ENCODE measurements around the gene CAST. TPM values are rescaled to one million over a fixed set of nuclear protein-coding genes. Genes with fewer than 3 reads are reported as not detected.

CAST gene
- total RNA-seq, 4 donors from 2014 or later = 321 to 971 (median 445) TPM

DNA sequence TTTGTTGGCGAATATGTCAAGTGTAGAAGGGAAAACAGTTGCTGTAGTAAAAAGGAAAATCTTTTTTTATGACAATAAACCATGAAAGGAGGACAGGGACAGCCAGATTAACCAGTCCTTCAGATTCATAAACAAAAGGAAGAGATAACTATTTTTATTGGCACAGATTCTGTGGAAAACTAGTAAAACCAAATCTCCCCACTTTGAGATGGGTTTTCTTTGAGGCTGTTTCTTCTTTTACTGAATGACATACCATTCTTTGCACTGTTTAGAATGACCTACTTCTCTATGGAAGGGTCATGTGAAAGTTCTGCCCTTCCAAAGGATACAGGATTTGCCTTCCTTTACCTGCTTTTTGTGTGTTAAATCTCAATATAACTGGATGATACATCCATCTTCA is 13.7 kb downstream of the CAST start:
- Histone ChIP-seq H3K4me1 (peaks cover 3 to 8% of the 10 kb centered on the region in 2 donors), H3K4me3 (no peak overlapping the region), H3K9me3 (no peaks in the 10 kb centered on the region), H3K36me3 (no peaks in the 10 kb centered on the region), H3K27ac (no peak overlapping the region), H3K27me3 (no peaks in the 10 kb centered on the region)
- in situ Hi-C loops (cut with MboI; ENCODE audit: low sequenced_read_pairs in 4 of 4) = no loop called here
- intact Hi-C loops (cut with DNase I; ENCODE audit: low total_unique reads) = no loop called here
- no peak for DNase-seq
- TF ChIP-seq CTCF (IDR thresholded peaks at IDR 0.05 in 4 of 5, conservative IDR thresholded peaks at IDR 0.05 in 1 of 5) (no peak), POLR2A (IDR thresholded peaks at IDR 0.05) (no peak)
- ATAC-seq = no peak

GRCh38 chr5:96677496-96677895 is 15.3 kb downstream of the CAST start:
- no peaks in the 10 kb centered on the region for H3K9me3 ChIP-seq
- no peak overlapping the region for H3K4me3 ChIP-seq
- H3K4me1 ChIP-seq = peaks cover 3 to 9% of the 10 kb centered on the region in 2 donors
- no peak overlapping the region for H3K27ac ChIP-seq
- no peaks in the 10 kb centered on the region for H3K36me3 ChIP-seq
- no peak for TF ChIP-seq POLR2A (IDR thresholded peaks at IDR 0.05)
- no peak for TF ChIP-seq CTCF (IDR thresholded peaks at IDR 0.05 in 4 of 5, conservative IDR thresholded peaks at IDR 0.05 in 1 of 5)
- DNase-seq (no peak), ATAC-seq (no peak)
- in situ Hi-C loops (cut with MboI; ENCODE audit: low sequenced_read_pairs in 4 of 4) (no loop called here), intact Hi-C loops (cut with DNase I; ENCODE audit: low total_unique reads) (no loop called here)
- H3K27me3 ChIP-seq = no peaks in the 10 kb centered on the region

DNA sequence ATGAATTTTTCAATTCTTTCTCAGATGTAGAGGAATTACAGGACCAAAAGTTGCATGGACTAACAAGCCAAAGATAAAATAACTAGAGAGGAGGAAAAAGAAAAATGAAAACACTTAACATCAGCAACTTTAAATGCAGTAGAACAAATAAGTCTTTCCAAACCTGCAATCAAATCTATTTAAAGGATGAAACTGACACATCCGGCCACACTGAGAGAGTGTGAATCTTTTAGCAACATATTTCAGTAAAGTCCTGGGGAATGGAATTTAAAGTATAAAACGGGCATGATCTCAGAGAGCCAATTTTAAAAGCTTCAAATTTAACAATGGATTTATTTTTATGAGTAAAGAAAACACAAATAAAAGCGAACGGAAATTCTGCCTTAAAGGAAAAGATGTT is 17.1 kb downstream of the CAST start:
- in situ Hi-C loops (cut with MboI; ENCODE audit: low sequenced_read_pairs in 4 of 4) (no loop called here), intact Hi-C loops (cut with DNase I; ENCODE audit: low total_unique reads) (no loop called here)
- no peaks in the 10 kb centered on the region for H3K9me3 ChIP-seq
- peaks cover 0 to 9% of the 10 kb centered on the region in 2 donors for H3K4me1 ChIP-seq
- no peak overlapping the region for H3K4me3 ChIP-seq
- DNase-seq (no peak), ATAC-seq (no peak)
- TF ChIP-seq CTCF (IDR thresholded peaks at IDR 0.05 in 4 of 5, conservative IDR thresholded peaks at IDR 0.05 in 1 of 5) (no peak), POLR2A (IDR thresholded peaks at IDR 0.05) (no peak)
- no peaks in the 10 kb centered on the region for H3K27me3 ChIP-seq
- H3K27ac ChIP-seq = no peak overlapping the region
- no peaks in the 10 kb centered on the region for H3K36me3 ChIP-seq

DNA sequence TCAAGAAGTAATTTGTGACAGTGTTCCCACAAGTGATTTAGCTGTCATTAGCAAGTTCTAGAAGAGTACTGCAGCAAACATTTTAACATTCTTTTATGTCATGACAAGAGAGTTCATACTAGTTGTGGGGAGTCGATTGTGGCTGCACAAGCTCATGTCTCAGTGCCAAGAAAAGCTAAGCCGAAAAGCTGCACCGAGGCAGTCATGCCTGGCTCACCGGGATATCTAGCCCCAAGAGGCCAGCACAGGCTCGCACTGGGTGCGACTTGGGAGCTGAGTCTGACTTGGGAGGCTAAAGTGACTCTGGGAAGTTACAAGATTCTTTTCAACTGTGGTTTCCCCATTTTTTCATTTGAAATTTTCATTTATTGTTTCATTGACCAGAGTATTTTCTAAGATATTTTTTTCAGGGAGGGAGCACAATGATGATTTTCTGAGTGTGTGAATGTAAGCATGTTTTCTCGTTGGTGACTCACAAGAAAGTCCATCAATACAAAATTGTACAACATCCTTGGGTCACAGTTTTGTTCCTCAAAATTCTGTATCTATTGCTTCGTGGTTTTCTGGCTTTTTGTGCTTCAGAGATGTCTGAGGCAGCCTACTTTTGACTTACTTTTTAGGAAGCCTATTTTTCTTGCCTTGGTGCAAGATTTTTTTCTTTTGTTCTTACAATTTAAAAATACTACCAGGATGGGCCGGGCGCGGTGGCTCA is 18.7 kb downstream of the CAST start:
- no peak for ATAC-seq
- intact Hi-C loops (cut with DNase I; ENCODE audit: low total_unique reads) = no loop called here
- no peak overlapping the region for H3K27ac ChIP-seq

More for the DNA sequence above, 18.7 kb downstream of the CAST start:
- Histone ChIP-seq H3K36me3 (peaks cover 0 to 5% of the 10 kb centered on the region in 2 donors), H3K27me3 (no peaks in the 10 kb centered on the region), H3K9me3 (no peaks in the 10 kb centered on the region), H3K4me3 (no peak overlapping the region), H3K4me1 (peaks cover 0 to 9% of the 10 kb centered on the region in 2 donors)
- DNase-seq = no peak
- TF ChIP-seq CTCF (IDR thresholded peaks at IDR 0.05 in 4 of 5, conservative IDR thresholded peaks at IDR 0.05 in 1 of 5) (no peak), POLR2A (IDR thresholded peaks at IDR 0.05) (no peak)
- in situ Hi-C loops (cut with MboI; ENCODE audit: low sequenced_read_pairs in 4 of 4) = loop anchor here in 1 of 4 donors (10.0 kb wide), 1 partner anchor 66 kb away; no protein-coding TSS in a partner anchor

All from gastrocnemius medialis (tissue), 4 donors.